22Rv1 (cell line): ENCODE results near the gene KIRREL3.

Experiments used
- CTCF ChIP-seq: fragments of 450-650 bp; IDR thresholded peaks from 2 replicates; pipeline ENCODE4 v1.5.1; 2017; ENCODE audit warnings: mild to moderate bottlenecking
- ZFX ChIP-seq: fragments of 450-650 bp; IDR thresholded peaks from 2 replicates; pipeline ENCODE4 v1.6.1; 2017; ENCODE audit warnings: antibody characterized with exemption, borderline replicate concordance

- TF ChIP-seq CTCF (no peak), ZFX (no peak)
Observed at GRCh38 chr11:126914166-126914565, 86.4 kb downstream of the KIRREL3 start.
